Body of pancreas (tissue), 4 donors: ENCODE measurements around the gene AKAP5. TPM values are rescaled to one million over a fixed set of nuclear protein-coding genes. Genes with fewer than 3 reads are reported as not detected.

Experiments used
- ATAC-seq: fragments of 150-250 bp; one replicate; pipeline ENCODE4 v1.9.1; 2016
- DNase-seq, 4 donors: peaks; one replicate each; pipeline ENCODE4 v3.0.0-alpha.2; 2019
- H3K27ac ChIP-seq, 4 donors: fragments of 200-600 bp; sonication (generic); 1 replicate in 3 of 4; 2 replicates in 1 of 4; pipeline versions ENCODE4 v1.5.1 to v1.6.1; 2016 to 2019; ENCODE audit warnings: mild to moderate bottlenecking in 1 of 4, mixed read lengths in 1 of 4, moderate library complexity in 1 of 4
- H3K27me3 ChIP-seq, 2 donors: fragments of 200-600 bp; sonication (generic); one replicate each; pipeline ENCODE4 v1.6.0; 2016; ENCODE audit warnings: mild to moderate bottlenecking in 1 of 2
- H3K36me3 ChIP-seq, 2 donors: fragments of 200-600 bp; sonication (generic); replicated peaks in 1 of 2; 2 replicates each; pipeline ENCODE4 v1.5.1; 2016; ENCODE audit warnings: low read depth in 2 of 2; ENCODE audit not compliant: insufficient read depth in 1 of 2
- H3K4me1 ChIP-seq: fragments of 200-600 bp; sonication (generic); one replicate; pipeline ENCODE4 v1.6.0; 2016
- H3K4me3 ChIP-seq, 2 donors: fragments of 200-600 bp; sonication (generic); 1 replicate in 1 of 2; 2 replicates in 1 of 2; pipeline ENCODE4 v1.5.1; 2016 to 2019
- H3K9me3 ChIP-seq, 3 donors: fragments of 200-600 bp; sonication (generic); 1 replicate in 2 of 3; 2 replicates in 1 of 3; pipeline ENCODE4 v1.5.1; 2016
- CTCF ChIP-seq, 7 experiments: fragments of 450-650 bp in 4 of 7; fragments of 200-600 bp in 3 of 7; sonication (generic) in 3 of 7; IDR thresholded peaks; one replicate each; pipeline ENCODE4 v1.5.1; 2016 to 2019; ENCODE audit warnings: antibody characterized with exemption in 7 of 7
- POLR2A ChIP-seq, 3 donors: fragments of 450-650 bp; IDR thresholded peaks; one replicate each; pipeline ENCODE4 v1.6.1; 2016; ENCODE audit warnings: antibody characterized with exemption in 3 of 3, mild to moderate bottlenecking in 2 of 3
- whole genome bisulfite sequencing, 2 donors: methylation state at CpG; one replicate each; pipeline ENCODE4 v1.1.5; 2017; 5-methylcytosine and 5-hydroxymethylcytosine counted together
- intact Hi-C: fragments of 100-400 bp; cut with DNase I; formaldehyde crosslinking; loops from one replicate; pipeline ENCODE4 v1.15.1; 2023
- total RNA-seq, 2 donors: library from RNA; depleted of rRNA; stranded (reverse); fragments of >200 nt; gene quantifications; one replicate each; pipeline ENCODE4 v1.1.0, GENCODE V29; 2016

AKAP5 gene
- total RNA-seq, 2 donors from 2014 or later = under 0.01 TPM; not detected in 1

DNA sequence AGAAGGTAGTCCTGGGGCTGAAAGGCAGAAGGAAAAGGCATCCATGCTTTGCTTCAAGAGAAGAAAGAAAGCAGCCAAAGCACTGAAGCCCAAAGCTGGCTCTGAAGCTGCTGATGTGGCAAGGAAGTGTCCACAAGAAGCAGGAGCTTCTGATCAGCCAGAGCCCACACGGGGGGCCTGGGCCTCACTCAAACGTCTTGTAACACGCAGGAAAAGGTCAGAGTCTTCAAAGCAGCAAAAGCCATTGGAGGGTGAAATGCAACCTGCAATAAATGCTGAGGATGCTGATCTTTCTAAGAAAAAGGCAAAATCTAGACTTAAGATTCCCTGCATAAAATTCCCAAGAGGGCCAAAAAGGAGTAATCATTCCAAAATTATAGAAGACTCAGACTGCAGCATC, 3.2 kb downstream of the AKAP5 start:
- H3K27me3 ChIP-seq = no peaks in the 10 kb centered on the region
- H3K27ac ChIP-seq = no peak overlapping the region
- 62 to 71% methylated on average over 3 of the region's 3 CpGs for whole genome bisulfite sequencing, 2 donors
- no peak for ATAC-seq
- DNase-seq = no peak
- H3K36me3 ChIP-seq = no peaks in the 10 kb centered on the region
- H3K9me3 ChIP-seq = no peaks in the 10 kb centered on the region
- H3K4me3 ChIP-seq = no peak overlapping the region
- no peak for TF ChIP-seq POLR2A (IDR thresholded peaks at IDR 0.05)
- intact Hi-C loops = no loop called here
- peaks cover 15% of the 10 kb centered on the region for H3K4me1 ChIP-seq

DNA sequence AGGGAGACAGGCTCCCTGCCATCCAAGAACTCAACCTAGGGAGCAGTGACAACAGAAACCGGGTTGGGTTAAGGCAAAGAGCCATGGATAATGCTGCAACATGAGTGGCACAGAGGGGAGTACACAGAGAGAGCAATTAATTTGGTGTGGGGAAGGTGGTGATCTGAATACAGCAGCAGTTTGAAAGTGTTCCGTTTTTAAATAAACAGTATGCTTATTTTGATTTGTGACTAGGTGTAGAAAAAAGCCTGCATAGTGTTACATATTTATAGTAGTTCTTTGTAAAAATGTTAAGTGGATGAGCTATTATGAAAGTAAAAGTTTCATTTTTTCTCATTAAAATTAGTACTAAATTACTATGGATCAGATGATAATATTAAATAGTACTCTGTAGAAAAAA, 8.7 kb downstream of the AKAP5 start:
- Histone ChIP-seq H3K9me3 (no peaks in the 10 kb centered on the region), H3K27me3 (no peaks in the 10 kb centered on the region), H3K4me1 (no peaks in the 10 kb centered on the region), H3K4me3 (no peak overlapping the region), H3K36me3 (no peaks in the 10 kb centered on the region), H3K27ac (no peak overlapping the region)
- no peak for TF ChIP-seq POLR2A (IDR thresholded peaks at IDR 0.05)
- TF ChIP-seq CTCF (IDR thresholded peaks at IDR 0.05) = no peak
- intact Hi-C loops = no loop called here
- ATAC-seq (no peak), DNase-seq (no peak)
- WGBS, 2 donors = 47 to 70% methylated on average over 2 of the region's 2 CpGs

DNA sequence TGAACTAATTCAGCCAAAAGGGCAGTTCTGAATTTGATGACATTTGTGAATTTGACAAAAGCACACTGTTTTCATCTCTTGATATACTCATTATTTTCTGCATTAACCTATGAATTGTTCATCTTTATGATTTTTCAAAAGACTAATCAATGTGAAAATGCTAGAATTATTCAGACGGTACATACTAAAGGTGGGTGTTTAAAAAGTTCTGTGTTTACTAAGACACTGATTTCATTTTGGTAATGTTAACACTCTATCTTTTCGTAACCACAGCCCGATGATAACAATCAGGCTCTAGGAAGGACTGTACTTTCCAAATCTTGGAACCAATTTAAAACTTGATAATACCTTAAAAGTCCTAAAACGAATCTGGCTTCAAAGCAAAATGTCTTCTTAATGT, 9.4 kb downstream of the AKAP5 start:
- no peaks in the 10 kb centered on the region for H3K27me3 ChIP-seq

DNA sequence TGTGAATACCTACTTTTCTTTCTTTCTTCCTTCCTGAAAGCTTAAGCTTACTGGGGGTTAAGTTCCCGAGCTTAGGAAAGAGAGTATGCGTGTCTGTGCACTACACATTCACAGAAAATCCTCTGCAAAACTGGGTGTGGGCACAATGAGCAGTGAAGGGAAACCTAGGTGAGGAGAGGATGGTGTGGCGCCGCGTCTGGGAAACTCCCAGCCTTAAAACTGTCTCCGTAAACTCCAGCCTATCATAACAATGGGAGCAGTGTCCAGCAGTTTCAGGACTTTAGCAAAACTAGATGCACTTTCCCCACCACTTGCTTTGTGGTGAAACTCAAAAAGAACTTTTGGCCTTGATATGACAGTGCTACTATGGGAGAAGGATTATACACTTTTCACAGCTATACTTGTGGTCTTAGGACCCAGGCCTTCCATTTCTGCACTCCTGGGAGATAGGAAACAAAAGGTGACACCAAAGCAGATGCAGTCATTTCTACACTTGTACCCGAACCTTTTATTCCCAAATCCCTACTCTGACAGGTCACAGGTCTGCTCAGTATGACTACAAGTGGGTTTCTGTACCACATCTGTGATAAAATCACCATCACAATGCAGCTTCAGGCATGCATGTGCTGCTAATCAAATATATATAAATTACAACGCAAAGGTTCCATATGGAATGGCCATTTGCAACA, 10.4 kb downstream of the AKAP5 start:
- no peaks in the 10 kb centered on the region for H3K4me1 ChIP-seq
- TF ChIP-seq CTCF (IDR thresholded peaks at IDR 0.05) = no peak
- TF ChIP-seq POLR2A (IDR thresholded peaks at IDR 0.05) = no peak
- H3K27me3 ChIP-seq = no peaks in the 10 kb centered on the region
- intact Hi-C loops = no loop called here
- H3K9me3 ChIP-seq = no peaks in the 10 kb centered on the region
- DNase-seq = no peak
- H3K27ac ChIP-seq = no peak overlapping the region
- no peak overlapping the region for H3K4me3 ChIP-seq
- ATAC-seq = no peak
- no peaks in the 10 kb centered on the region for H3K36me3 ChIP-seq
- 87 to 88% methylated on average over 8 of the region's 8 CpGs for WGBS, 2 donors

More for the DNA sequence above, 9.4 kb downstream of the AKAP5 start:
- Histone ChIP-seq H3K9me3 (no peaks in the 10 kb centered on the region), H3K4me1 (no peaks in the 10 kb centered on the region), H3K4me3 (no peak overlapping the region), H3K36me3 (no peaks in the 10 kb centered on the region), H3K27ac (no peak overlapping the region)
- no peak for ATAC-seq
- TF ChIP-seq CTCF (IDR thresholded peaks at IDR 0.05) (no peak), POLR2A (IDR thresholded peaks at IDR 0.05) (no peak)
- WGBS, 2 donors = 69 to 88% methylated on average over 4 of the region's 4 CpGs
- no peak for DNase-seq
- intact Hi-C loops = no loop called here

GRCh38 chr14:64476438-64476837, 11.1 kb downstream of the AKAP5 start:
- Histone ChIP-seq H3K36me3 (no peaks in the 10 kb centered on the region), H3K4me1 (no peaks in the 10 kb centered on the region), H3K27ac (no peak overlapping the region), H3K9me3 (no peaks in the 10 kb centered on the region), H3K27me3 (no peaks in the 10 kb centered on the region), H3K4me3 (no peak overlapping the region)
- intact Hi-C loops = no loop called here
- ATAC-seq = no peak
- 86 to 92% methylated on average over 8 of the region's 8 CpGs for WGBS, 2 donors
- DNase-seq = no peak
- TF ChIP-seq POLR2A (IDR thresholded peaks at IDR 0.05) = no peak
- TF ChIP-seq CTCF (IDR thresholded peaks at IDR 0.05) = no peak
